ENCODE results near the gene ZBTB1. TPM values are rescaled to one million over a fixed set of nuclear protein-coding genes. Genes with fewer than 3 reads are reported as not detected.

ZBTB1 gene, protein sequence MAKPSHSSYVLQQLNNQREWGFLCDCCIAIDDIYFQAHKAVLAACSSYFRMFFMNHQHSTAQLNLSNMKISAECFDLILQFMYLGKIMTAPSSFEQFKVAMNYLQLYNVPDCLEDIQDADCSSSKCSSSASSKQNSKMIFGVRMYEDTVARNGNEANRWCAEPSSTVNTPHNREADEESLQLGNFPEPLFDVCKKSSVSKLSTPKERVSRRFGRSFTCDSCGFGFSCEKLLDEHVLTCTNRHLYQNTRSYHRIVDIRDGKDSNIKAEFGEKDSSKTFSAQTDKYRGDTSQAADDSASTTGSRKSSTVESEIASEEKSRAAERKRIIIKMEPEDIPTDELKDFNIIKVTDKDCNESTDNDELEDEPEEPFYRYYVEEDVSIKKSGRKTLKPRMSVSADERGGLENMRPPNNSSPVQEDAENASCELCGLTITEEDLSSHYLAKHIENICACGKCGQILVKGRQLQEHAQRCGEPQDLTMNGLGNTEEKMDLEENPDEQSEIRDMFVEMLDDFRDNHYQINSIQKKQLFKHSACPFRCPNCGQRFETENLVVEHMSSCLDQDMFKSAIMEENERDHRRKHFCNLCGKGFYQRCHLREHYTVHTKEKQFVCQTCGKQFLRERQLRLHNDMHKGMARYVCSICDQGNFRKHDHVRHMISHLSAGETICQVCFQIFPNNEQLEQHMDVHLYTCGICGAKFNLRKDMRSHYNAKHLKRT
- total RNA-seq, result 38.5 TPM

DNA sequence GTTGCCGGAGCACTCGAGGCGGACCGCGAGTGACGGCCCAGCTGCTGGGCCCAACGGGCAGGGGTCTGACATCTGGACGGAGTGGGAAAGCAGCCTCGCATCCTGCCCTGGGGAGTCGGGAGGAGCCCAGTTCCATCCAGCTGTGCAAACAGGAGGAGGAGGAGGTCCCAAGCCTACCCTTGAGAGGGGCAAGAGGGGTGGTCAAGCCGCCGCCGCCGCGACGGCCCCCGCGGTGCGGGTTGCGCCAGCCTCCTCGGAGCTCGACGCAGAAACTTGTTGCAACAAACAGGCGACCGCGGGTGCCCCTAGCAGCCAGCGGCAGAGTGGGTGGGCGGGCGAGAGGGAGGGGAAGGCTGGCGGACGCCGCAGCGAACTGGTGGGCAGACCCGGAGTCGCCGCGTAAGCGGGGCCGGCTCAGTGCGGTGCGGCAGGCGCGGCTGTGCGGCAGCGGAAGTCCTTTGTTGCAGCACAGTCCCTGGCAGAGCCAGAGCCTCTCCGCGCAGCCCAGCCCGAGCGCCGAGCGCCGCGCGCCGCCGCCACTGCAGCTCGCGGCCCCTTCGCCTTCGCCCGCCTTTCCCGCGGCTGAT is at the start of gene ZBTB1:
ZBTB1 (plus strand) TSS at position 461 of the 587 bp plus-strand sequence. CDS start 16,735 bp downstream, outside the sequence.
- DNase-seq (ENCODE audit: low spot score), result peak; percentile 82

DNA sequence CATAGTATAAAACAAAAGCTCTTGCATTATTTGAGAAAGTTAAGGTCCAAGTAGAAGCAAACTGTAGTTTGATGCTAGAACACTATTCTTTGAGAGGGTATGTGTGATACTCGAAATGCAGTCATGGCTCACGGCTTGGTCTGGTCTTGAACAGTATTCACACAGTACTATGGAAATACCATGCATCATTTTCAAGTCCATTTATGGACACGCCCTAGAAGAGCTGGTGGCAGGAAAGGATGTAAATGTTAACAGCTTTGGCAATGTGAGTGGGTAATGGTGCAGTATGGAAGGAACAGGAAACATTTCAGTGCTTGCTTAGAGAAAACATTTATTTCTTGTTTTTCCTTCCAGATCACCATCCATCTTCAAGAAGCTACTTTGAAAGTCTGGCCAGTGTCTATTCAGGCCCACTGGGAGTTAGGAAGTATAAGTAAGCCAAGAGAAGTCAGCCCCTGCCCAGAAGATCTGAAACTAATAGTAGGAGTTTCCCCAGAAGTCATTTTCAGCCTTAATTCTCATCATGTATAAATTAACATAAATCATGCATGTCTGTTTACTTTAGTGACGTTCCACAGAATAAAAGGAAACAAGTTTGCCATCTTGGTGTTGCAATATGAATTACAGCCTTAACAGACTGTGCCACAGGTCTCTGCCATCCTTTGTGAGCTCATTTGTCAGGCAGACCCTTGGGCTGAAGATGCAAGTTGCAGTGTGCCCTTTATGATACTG is 45.0 kb upstream of the ZBTB1 start:
- no peak for DNase-seq (ENCODE audit: low spot score)

DNA sequence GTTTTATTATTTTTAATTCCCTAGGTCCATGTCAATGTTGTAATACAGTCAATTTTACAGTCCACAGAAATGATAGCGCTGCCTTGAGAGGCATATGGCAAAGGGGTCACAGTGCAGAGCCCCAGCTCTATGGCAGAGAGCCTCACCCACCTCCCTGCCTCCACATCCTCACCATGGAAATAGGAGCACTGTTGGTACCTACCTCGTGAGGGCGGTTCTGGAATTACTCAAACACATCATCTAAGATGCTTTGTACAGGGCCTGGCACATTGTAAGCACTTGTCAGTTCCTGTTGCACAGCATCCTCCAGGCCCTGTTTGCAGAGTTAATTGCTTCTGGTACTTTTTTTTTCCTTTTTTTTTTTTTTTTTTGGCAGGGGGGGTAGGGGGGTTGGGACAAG is 43.3 kb upstream of the ZBTB1 start:
- DNase-seq (ENCODE audit: low spot score), result no peak

DNA sequence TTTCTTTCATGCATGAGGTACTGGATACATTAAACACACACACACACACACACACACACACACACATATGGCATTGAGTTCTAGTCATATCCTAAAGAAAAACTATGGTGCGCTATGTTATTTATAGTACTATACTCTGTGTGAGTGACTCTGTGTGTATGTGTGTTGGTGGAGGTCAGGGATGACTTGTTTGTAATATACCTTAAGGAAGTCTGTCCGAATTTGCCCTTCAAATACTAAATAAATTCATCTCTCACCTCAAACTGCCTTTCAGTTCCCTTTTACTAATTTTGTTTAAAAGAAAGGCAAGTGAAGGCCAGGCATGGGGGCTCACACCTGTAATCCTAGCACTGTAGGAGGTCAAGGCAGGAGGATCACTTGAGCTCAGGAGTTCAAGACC is 41.4 kb upstream of the ZBTB1 start:
- DNase-seq (ENCODE audit: low spot score), result no peak

DNA sequence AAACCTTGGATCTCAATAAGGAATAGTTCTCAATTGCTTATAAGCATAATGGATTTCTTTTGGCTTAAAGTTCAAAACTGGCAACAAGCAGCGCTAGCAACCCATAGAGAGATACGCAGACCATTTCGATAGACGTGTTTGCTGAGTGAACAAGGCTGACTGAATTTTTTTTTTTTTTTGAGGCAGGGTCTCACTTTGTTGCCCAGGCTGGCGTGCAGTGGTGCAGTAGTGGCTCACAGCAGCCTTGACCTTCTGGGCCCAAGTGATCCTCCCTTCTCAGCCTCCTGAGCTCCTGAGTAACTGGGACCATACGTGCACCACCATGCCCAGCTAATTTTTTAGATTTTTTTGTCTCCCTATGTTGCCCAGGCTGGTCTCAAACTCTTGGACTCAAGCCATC is 40.7 kb upstream of the ZBTB1 start:
- DNase-seq (ENCODE audit: low spot score), result no peak

DNA sequence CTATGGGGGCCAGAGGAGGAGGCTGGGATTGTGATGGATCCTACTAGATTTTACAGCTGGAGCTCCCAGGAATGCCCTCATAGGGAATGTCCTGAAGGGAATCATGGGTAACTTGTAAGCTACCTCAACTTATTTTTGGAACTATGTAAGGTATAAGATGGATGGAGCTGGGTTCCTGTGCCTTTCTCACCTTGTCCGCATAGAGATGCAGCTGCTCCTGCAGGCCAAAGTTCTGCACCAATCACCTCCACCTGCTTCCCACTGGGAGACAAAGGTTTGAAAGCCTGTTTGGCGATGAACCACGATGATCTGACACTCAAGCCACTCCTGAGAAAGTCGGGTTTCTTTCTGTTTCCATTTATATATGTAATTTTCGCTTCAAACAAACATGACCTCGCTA is 39.9 kb upstream of the ZBTB1 start:
- DNase-seq (ENCODE audit: low spot score), result no peak

DNA sequence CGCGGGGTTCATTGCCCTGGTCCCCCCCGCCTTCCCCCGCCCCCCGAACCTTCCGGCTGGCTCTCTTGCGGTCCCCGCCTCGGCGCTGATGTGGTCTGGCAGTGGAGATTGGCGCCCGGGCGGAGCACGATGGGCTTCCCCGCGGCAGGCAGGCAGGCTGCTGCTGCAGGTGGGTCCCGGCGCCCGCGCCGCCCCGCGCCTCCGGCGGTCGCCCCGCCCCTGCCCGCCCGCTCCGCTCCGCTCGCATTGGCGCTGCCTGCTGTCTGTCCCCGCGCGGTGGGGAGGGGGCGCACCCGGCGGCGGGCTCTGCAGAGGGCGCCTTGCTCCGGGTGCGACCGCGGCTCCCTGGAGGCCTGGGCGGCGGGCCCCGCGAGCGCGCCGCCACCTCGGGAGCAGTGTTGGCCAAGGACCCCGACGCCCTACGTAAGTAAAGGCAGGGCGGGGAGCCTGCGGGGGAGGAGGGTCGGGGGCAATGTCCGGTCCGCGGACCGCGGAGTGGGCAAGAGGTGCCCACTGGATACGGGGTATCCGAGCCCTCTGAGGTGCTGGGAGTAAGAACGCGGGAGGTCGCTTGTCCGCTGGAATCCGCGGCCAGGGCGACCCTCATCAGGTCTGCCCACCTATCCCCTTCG is 39.3 kb upstream of the ZBTB1 start, which contains the start of gene AKAP5:
AKAP5 (plus strand) TSS at position 309 of the 632 bp plus-strand sequence. CDS start 2,896 bp downstream, outside the sequence.
- peak; percentile 45 for DNase-seq (ENCODE audit: low spot score)

DNA sequence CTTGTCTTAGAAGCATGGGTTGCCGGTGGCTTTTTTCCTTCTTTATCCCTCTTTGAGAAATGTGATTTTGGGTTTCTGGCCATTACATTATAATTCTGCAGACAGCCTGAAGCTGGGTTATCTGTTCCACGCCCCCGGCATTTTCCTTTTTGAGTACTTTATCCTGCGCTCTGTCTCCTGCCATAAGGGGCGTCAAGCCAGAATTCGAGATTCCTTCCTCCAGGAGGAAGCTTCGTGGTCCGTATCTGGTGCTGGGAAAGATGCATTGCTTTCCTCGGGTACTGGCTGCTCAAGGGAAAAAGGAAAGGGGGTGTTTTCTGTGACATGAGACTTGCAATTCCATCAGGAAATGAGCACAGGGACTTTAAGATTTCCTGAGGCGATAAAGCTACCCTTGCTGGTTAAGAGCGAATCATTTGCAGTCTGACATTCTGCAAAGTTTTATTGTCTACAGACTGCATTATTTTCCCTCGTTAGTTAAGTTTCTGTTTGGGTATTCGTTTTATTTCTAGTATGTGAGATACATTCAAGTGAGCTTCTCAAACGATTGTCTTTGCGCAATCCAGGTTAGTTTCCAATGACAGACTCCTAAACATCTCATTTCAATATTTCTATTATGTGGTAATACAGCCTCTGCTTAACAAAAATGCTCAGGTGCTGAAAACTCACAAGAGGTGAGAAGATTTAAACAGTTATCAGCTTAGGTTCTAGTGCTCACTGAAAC is 38.6 kb upstream of the ZBTB1 start:
- peak; percentile 22 for DNase-seq (ENCODE audit: low spot score)

DNA sequence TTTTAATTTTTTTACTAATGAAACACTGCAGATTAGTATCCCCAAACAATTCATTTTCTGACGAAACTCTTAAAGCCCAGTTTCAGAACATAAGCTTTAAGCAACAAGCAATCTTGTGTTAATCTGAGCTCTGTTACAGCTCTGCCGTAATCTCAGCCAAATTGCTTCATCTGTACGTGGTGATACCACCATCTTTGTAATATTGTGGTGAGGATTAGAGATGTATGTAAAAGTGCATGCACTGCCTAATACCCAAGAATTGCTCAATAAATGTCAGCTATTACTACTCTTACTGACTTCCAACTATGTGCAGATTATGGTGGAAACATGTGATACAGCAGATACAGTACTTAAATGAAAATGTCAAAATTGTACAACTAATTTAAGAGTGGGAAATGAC is 37.5 kb upstream of the ZBTB1 start:
- DNase-seq (ENCODE audit: low spot score), result no peak

DNA sequence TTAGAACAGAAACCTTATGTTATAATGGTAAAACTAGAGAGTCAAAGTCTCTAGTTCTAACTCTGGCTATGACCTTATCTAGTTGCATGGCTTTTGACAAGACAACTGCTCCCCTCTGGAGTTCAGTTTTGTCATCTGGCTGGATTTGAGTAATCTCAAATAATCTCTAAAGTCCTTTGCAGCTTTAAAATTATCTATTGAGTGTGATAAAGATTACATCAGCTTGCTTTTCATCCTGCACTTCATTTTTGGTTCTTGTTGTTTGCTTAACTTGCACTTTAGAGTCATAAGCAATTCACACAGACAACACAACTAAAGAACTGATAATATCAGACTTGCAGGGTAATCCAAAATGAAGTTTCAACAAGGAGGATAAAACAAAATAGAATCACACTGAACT is 37.0 kb upstream of the ZBTB1 start:
- no peak for DNase-seq (ENCODE audit: low spot score)

DNA sequence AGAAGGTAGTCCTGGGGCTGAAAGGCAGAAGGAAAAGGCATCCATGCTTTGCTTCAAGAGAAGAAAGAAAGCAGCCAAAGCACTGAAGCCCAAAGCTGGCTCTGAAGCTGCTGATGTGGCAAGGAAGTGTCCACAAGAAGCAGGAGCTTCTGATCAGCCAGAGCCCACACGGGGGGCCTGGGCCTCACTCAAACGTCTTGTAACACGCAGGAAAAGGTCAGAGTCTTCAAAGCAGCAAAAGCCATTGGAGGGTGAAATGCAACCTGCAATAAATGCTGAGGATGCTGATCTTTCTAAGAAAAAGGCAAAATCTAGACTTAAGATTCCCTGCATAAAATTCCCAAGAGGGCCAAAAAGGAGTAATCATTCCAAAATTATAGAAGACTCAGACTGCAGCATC is 36.1 kb upstream of the ZBTB1 start:
- no peak for DNase-seq (ENCODE audit: low spot score)

DNA sequence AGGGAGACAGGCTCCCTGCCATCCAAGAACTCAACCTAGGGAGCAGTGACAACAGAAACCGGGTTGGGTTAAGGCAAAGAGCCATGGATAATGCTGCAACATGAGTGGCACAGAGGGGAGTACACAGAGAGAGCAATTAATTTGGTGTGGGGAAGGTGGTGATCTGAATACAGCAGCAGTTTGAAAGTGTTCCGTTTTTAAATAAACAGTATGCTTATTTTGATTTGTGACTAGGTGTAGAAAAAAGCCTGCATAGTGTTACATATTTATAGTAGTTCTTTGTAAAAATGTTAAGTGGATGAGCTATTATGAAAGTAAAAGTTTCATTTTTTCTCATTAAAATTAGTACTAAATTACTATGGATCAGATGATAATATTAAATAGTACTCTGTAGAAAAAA is 30.5 kb upstream of the ZBTB1 start:
- no peak for DNase-seq (ENCODE audit: low spot score)

DNA sequence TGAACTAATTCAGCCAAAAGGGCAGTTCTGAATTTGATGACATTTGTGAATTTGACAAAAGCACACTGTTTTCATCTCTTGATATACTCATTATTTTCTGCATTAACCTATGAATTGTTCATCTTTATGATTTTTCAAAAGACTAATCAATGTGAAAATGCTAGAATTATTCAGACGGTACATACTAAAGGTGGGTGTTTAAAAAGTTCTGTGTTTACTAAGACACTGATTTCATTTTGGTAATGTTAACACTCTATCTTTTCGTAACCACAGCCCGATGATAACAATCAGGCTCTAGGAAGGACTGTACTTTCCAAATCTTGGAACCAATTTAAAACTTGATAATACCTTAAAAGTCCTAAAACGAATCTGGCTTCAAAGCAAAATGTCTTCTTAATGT is 29.9 kb upstream of the ZBTB1 start:
- DNase-seq (ENCODE audit: low spot score), result no peak

DNA sequence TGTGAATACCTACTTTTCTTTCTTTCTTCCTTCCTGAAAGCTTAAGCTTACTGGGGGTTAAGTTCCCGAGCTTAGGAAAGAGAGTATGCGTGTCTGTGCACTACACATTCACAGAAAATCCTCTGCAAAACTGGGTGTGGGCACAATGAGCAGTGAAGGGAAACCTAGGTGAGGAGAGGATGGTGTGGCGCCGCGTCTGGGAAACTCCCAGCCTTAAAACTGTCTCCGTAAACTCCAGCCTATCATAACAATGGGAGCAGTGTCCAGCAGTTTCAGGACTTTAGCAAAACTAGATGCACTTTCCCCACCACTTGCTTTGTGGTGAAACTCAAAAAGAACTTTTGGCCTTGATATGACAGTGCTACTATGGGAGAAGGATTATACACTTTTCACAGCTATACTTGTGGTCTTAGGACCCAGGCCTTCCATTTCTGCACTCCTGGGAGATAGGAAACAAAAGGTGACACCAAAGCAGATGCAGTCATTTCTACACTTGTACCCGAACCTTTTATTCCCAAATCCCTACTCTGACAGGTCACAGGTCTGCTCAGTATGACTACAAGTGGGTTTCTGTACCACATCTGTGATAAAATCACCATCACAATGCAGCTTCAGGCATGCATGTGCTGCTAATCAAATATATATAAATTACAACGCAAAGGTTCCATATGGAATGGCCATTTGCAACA is 28.8 kb upstream of the ZBTB1 start:
- DNase-seq (ENCODE audit: low spot score), result no peak

DNA sequence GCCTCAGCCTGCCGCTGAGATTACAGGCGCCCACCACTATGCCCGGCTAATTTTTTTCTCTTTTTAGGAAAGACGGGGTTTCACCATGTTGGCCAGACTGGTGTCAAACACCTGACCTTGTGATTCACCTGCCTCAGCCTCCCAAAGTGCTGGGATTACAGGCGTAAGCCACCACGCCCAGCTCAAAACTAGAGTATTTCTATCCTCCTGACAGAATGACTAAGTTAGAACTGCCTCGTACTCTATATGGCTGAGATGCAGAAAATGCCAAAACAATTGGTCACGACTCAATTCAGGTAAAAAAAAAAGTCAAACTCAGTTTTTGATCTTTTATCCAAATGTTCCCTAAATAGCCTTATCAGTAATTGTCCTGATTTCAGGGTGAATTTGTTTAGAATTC is 28.1 kb upstream of the ZBTB1 start:
- no peak for DNase-seq (ENCODE audit: low spot score)

DNA sequence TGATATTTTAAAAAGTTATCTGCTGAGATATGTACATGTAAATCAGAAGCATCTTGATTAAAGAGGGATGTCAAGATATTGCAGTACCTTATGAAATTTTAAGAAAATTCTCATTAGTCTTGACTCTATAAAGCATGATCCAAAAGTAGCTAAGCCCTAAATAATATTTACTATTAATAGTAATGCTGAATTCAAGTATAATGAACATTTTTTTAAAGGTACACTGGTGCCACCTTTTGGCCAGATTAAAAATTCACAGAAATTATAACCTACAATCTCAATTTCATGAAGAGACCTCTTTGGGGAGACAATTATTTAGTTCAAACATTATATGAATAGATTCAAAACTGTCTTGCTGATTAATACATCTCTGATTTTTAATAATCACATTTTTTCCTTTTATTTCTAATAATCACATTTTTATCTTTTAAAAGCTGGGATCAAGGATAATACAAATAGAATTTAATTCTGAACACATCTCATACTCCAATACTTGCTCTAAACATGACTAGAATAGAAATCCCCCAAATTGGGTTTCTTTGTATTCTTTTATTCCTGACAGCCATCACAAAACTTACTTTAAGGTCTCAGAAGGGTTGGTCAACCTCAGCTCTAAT is 25.8 kb upstream of the ZBTB1 start:
- DNase-seq (ENCODE audit: low spot score), result no peak

DNA sequence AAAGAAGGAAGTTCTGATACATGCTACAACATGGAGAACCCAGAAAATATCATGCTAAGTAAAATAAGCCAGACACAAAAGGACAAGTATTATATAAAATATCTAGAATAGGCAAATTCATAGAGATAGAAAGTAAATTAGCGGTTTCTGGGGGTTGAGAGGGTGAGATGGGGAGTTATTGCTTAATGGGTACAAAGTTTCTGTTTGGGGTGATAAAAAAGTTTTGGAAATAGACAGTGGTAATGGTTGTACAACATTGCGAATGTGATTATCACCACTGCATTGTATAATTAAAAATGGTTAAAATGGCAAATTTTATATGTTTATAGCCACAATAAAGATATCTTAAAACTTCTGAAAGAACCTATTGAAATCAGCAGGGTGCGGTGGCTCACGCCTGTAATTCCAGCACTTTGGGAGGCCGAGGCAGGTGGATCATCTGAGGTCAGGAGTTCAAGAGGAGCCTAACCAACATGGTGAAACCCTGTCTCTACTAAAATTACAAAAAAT is 15.9 kb upstream of the ZBTB1 start:
- no peak for DNase-seq (ENCODE audit: low spot score)

DNA sequence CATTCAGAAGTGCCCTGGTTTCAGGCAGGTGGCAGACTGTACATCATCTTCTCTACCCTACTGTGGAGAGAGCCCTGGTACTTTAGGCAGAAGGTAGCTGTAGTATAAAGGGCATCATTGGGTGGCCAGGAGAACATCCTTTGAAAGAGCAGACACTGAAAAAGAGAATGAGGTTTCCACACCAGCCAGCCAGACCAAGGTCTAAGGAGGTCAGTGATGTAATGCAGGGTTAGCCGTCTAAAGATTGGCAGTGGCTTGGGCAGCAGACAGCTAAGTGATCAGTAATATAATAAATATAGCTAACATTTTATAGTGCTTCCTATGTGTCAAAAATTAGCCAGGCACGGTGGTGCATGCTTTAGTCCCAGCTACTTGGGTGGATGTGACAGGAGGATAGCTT is 12.9 kb upstream of the ZBTB1 start:
- no peak for DNase-seq (ENCODE audit: low spot score)

DNA sequence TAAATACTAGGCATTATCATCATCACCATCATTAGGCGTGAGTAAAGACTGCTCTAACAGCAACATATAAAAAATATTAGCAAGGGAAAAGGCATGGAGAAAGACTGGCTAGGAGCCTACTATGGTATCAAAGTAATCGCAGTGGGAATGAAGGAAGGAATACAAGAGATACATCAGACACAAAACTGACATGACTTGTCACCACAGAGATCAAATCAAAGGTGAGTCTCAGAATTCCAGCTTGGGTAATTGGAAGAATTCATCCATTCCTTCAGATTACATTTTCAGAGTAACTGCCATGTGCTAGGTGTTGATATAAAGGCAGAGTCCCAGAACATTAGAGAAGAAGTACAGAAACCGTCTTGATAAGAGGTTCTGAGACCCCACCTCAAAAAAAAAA is 11.1 kb upstream of the ZBTB1 start:
- no peak for DNase-seq (ENCODE audit: low spot score)

DNA sequence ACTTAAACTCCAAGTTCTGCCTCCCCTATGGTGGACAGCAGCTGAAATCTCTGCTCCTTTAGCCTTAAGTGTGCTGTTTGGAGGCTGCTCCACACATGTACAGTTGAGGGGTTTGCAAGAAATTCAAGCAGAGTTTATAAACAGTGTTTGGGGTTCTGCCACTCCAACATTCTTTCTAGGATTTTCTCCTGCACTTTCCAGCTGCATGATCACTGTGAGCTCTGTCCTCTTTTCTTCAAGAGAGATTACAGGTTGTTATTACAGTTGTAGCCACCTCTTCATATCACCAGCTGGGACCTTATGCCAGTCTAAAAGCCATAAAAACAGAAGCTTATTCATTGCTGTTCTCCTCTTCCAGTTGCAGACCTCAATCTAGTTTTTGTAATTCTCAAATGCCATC is 9.3 kb upstream of the ZBTB1 start:
- DNase-seq (ENCODE audit: low spot score), result no peak
